ENCODE measurements around the gene THAP12. TPM values are rescaled to one million over a fixed set of nuclear protein-coding genes. Genes with fewer than 3 reads are reported as not detected.
A peak's percentile ranks its signal among the peaks of the same experiment; 100 is the strongest.

Gene THAP12
- total RNA-seq, 1 experiment from 2014 or later: 102 TPM

- H3K4me3 Mint-ChIP-seq (ENCODE audit: unreplicated experiment): peak overlapping the region; percentile 92
- no TSS peak for BruUV-seq (replicated peaks)
- H3K36me3 Mint-ChIP-seq (ENCODE audit: insufficient read depth, unreplicated experiment): peaks cover 22% of the 10 kb centered on the region
- Histone ChIP-seq H3K4me3 (ENCODE audit: low read depth, low read length) (peak overlapping the region; percentile 75), H3K9me3 (no peaks in the 10 kb centered on the region), H3K4me1 (peaks cover 16% of the 10 kb centered on the region; the same call in 1 of the 2 replicates), H3K27me3 (replicated peaks; ENCODE audit: control insufficient read depth, insufficient read depth, low read length) (no peaks in the 10 kb centered on the region), H3K36me3 (ENCODE audit: control insufficient read depth, insufficient read depth, low read length) (no peaks in the 10 kb centered on the region)
- H3K27me3 Mint-ChIP-seq (ENCODE audit: insufficient read depth, unreplicated experiment): no peaks in the 10 kb centered on the region
- ChIA-PET CTCF (no interaction called here), POLR2A (no interaction called here)
- no peak for DNase-seq
- H3K4me1 Mint-ChIP-seq (ENCODE audit: low read depth, unreplicated experiment): peaks cover 30% of the 10 kb centered on the region
- TF ChIP-seq CTCF (IDR thresholded peaks at IDR 0.05; ENCODE audit: insufficient read depth in 1 of 2, low read depth in 1 of 2, low read length in 1 of 2, severe bottlenecking in 1 of 2, unreplicated experiment in 1 of 2): no peak
- intact Hi-C loops (cut with micrococcal nuclease; ENCODE audit: unreplicated experiment): loop anchor here (2.0 kb wide), 2 partner anchors 145 to 169 kb away; no protein-coding TSS in a partner anchor
- peak overlapping the region; percentile 19 for H3K27ac Mint-ChIP-seq (ENCODE audit: unreplicated experiment)
- no peaks in the 10 kb centered on the region for H3K9me3 Mint-ChIP-seq (ENCODE audit: unreplicated experiment)
Measured at GRCh38 chr11:76379807-76380158, 1.1 kb downstream of the THAP12 start.

DNA sequence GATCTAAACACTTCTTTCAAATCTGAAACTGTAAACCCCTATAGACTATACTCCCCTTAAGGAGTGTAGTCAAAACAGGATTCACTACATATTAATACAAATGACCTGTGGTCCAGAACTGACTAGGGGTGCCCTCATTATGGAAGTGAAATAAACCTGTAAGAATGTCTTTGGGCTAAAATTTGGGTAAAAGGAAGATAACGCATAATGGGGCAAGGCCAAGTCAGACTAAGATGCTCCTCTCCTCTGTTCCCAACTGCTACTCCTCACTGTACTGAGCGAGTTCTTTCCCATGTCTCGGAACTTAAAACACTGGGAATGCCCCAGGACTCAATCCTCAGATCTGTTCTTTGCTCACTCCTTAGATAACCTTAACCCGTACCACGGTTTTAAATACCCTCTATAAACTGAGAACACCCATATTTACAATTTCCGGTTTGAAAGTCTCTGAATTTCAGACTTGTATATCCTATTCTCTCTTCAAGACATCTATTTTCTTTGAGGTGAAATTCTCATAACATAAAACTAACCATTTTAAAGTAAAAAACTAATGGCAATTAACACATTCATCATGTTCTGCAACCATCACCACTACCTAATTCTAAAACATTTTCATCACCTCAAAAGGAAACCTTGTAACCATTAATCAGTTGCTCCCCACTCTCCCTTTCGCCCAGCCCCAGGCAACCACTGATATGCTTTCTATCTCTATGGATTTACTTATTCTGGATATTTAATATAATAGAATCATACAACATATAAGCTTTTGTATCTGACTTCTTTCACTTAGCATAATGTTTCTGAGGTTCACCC is 4.0 kb downstream of the THAP12 start:
- no peak for TF ChIP-seq CTCF (IDR thresholded peaks at IDR 0.05; ENCODE audit: insufficient read depth in 1 of 2, low read depth in 1 of 2, low read length in 1 of 2, severe bottlenecking in 1 of 2, unreplicated experiment in 1 of 2)
- Histone ChIP-seq H3K4me1 (peaks cover 10% of the 10 kb centered on the region; the same call in 1 of the 2 replicates), H3K9me3 (no peaks in the 10 kb centered on the region), H3K4me3 (ENCODE audit: low read depth, low read length) (no peak overlapping the region), H3K36me3 (ENCODE audit: control insufficient read depth, insufficient read depth, low read length) (no peaks in the 10 kb centered on the region), H3K27me3 (replicated peaks; ENCODE audit: control insufficient read depth, insufficient read depth, low read length) (no peaks in the 10 kb centered on the region)
- H3K4me1 Mint-ChIP-seq (ENCODE audit: low read depth, unreplicated experiment): peaks cover 22% of the 10 kb centered on the region
- H3K36me3 Mint-ChIP-seq (ENCODE audit: insufficient read depth, unreplicated experiment): peaks cover 22% of the 10 kb centered on the region
- ChIA-PET POLR2A (no interaction called here), CTCF (no interaction called here)
- H3K9me3 Mint-ChIP-seq (ENCODE audit: unreplicated experiment): no peaks in the 10 kb centered on the region
- H3K4me3 Mint-ChIP-seq (ENCODE audit: unreplicated experiment): no peak overlapping the region
- H3K27ac Mint-ChIP-seq (ENCODE audit: unreplicated experiment): no peak overlapping the region
- no peaks in the 10 kb centered on the region for H3K27me3 Mint-ChIP-seq (ENCODE audit: insufficient read depth, unreplicated experiment)
- DNase-seq: no peak
- intact Hi-C loops (cut with micrococcal nuclease; ENCODE audit: unreplicated experiment): no loop called here
- BruUV-seq (replicated peaks): no TSS peak

GRCh38 chr11:76371170-76371569 is 9.8 kb downstream of the THAP12 start:
- H3K36me3 Mint-ChIP-seq (ENCODE audit: insufficient read depth, unreplicated experiment): no peaks in the 10 kb centered on the region
- H3K27me3 Mint-ChIP-seq (ENCODE audit: insufficient read depth, unreplicated experiment): no peaks in the 10 kb centered on the region
- no peaks in the 10 kb centered on the region for H3K9me3 ChIP-seq
- no peak overlapping the region for H3K4me3 ChIP-seq (ENCODE audit: low read depth, low read length)
- BruUV-seq (replicated peaks): no TSS peak
- CTCF ChIA-PET: no interaction called here
- peaks cover 18% of the 10 kb centered on the region for H3K4me1 Mint-ChIP-seq (ENCODE audit: low read depth, unreplicated experiment)
- DNase-seq: no peak
- no peaks in the 10 kb centered on the region for H3K27me3 ChIP-seq (replicated peaks; ENCODE audit: control insufficient read depth, insufficient read depth, low read length)
- TF ChIP-seq CTCF (IDR thresholded peaks at IDR 0.05; ENCODE audit: insufficient read depth in 1 of 2, low read depth in 1 of 2, low read length in 1 of 2, severe bottlenecking in 1 of 2, unreplicated experiment in 1 of 2): no peak
- H3K36me3 ChIP-seq (ENCODE audit: control insufficient read depth, insufficient read depth, low read length): no peaks in the 10 kb centered on the region
- H3K9me3 Mint-ChIP-seq (ENCODE audit: unreplicated experiment): no peaks in the 10 kb centered on the region
- no peak overlapping the region for H3K4me3 Mint-ChIP-seq (ENCODE audit: unreplicated experiment)
- H3K27ac Mint-ChIP-seq (ENCODE audit: unreplicated experiment): peak overlapping the region; percentile 1
- intact Hi-C loops (cut with micrococcal nuclease; ENCODE audit: unreplicated experiment): no loop called here
- POLR2A ChIA-PET: no interaction called here
- no peaks in the 10 kb centered on the region for H3K4me1 ChIP-seq
